VCaP (cell line): ENCODE data around the gene EVA1C.
A peak's percentile ranks its signal among the peaks of the same experiment; 100 is the strongest.

Experiments
- H3K27ac ChIP-seq: fragments of 450-650 bp; 2 replicates; pipeline ENCODE4 v1.5.1; 2017
- CTCF ChIP-seq: fragments of 450-650 bp; conservative IDR thresholded peaks from 2 replicates; pipeline ENCODE4 v1.5.1; 2017; ENCODE audit warnings: mild to moderate bottlenecking, moderate library complexity

The EVA1C gene

DNA sequence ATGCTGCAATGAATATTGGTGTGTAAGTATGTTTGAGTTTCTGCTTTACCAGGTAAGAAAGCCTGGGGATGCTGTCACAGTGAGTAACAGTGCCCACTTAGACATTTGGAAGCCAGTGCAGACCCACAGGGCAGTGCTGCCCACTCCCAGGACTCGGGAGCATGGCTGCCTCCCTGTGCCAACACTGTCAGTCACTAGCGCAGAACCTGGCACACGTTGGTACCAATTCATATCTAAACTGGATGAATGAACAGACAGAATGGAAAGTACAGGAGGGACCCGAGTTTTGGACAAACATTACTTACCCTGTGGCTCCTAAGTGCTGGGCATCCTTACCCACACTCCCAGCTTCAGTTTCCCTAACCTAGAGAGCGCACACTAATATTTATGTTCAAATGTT is 1.6 kb upstream of the EVA1C start:
- peak overlapping the region; percentile 94 for H3K27ac ChIP-seq
- TF ChIP-seq CTCF = no peak

DNA sequence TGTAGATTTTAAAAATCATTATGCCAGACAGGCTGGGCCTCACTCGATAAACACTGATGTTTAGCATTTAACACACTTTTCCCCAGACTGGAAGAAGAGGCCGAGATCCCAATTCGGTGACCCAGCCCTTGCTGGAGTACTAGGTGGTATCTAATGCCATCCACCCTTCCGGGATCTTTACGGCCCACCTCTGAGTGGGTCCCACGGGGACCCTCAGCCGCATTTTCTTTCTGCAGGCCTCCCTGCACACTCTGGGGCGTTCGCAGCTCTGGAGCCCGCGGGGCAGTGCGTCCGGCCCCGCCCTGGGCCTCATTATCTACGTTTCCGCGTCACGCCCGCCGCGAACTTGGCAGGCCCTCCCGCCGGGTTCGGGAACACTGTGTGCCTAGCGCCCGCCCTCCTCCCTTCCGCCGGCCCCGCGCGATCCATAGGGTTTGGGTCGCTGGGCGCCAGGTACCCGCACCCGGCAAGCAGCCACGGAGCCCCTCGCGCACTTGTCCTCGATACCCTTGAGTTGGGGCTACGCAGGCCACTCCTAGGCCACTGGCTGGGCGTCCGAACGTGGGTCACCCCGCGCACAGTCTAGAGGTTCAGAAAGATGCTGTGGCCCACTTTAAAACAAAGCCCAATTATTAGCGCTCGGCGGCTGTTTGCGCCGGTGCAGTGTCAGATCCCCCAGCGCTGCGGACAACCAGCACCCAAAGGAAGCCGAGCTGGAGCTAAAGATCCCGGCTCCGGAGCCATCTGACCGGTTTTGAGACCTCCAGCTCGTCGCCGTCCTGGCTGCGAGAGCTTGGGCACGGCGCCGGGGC is 950 bp upstream of the EVA1C start:
- no peak for TF ChIP-seq CTCF
- peak overlapping the region; percentile 94 for H3K27ac ChIP-seq

GRCh38 chr21:32413015-32413504 is 554 bp downstream of the EVA1C start:
- peak; percentile 7 for TF ChIP-seq CTCF
- peak overlapping the region; percentile 94 for H3K27ac ChIP-seq

DNA sequence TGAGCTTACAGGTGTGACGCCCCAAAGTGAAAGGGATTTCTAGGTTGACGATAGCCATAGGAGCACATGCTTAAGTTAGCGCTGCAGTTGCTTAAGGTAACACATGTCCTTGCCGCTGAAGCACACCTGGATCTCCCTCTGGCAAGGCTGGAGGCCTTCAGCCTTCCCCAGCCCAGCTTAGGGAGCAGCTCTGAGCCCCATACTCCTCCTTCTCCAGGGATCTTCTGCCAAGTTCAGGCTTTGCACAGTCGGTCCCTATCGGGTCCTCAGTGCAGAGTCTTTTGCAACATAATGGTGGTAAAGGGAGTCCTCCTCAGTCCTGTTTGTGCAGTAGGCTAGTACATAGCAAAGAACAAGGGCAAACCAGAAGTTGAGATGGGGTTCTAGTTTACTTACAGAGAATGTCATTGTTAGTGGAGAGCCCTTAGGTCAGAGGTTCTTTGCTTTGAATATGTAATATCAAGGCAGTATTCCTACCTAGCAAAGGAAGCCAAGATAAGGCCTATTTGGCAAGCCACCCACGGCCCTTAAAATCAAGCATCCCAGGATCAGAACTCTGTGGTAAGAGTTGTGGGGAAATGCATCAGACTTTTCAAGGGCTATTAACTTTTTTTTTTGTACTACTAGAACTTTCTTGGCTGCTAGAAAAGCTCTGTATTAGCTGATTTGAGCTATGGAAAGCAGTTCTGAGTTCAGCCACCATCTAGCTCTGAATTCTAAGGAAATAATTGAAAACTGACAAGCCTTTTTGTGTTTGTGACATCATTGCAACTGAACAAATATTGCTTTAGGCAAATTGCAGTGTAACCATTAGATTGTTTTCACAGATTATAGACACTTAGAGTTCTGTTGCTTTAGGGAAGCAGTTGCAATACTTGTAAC is 1.4 kb downstream of the EVA1C start:
- peak overlapping the region; percentile 94 for H3K27ac ChIP-seq
- TF ChIP-seq CTCF = no peak

- peak; percentile 65 for TF ChIP-seq CTCF
- peak overlapping the region; percentile 94 for H3K27ac ChIP-seq
Measured at GRCh38 chr21:32414579-32415358, 2.3 kb downstream of the EVA1C start.

- no peak for TF ChIP-seq CTCF
- 0 out of 2 replicates have a peak overlapping the region, but pooled peaks have one; percentile 94 for H3K27ac ChIP-seq
Measured at GRCh38 chr21:32415451-32416398, 3.2 kb downstream of the EVA1C start.
